Activated naive CD4-positive, alpha-beta T cell treated with anti-CD3 and anti-CD28 coated beads, Interleukin-2, amount 50 U/mL, for 72 hours (primary cell): ENCODE measurements around the gene ERVFRD-1. TPM values are rescaled to one million over a fixed set of nuclear protein-coding genes. Genes with fewer than 3 reads are reported as not detected.

Source experiments
- ATAC-seq, 2 donors: fragments of 150-1000 bp; cut with Tn5 transposase; 2 replicates each; pipeline ENCODE4 v1.10.0; 2021; ENCODE audit warnings: mild to moderate bottlenecking in 2 of 2, moderate library complexity in 2 of 2
- DNase-seq, 2 donors: peaks; one replicate each; pipeline ENCODE4 v3.0.0; 2021 to 2022; ENCODE audit warnings: low spot score in 2 of 2
- H3K27ac Mint-ChIP-seq, 2 donors: one replicate each; pipeline ENCODE4 v1.8.0; 2022; ENCODE audit warnings: mild to moderate bottlenecking in 2 of 2, mixed read lengths in 2 of 2
- H3K36me3 Mint-ChIP-seq, 2 donors: one replicate each; pipeline ENCODE4 v1.8.0; 2022; ENCODE audit warnings: mixed read lengths in 2 of 2
- H3K9me3 Mint-ChIP-seq, 2 donors: one replicate each; pipeline ENCODE4 v1.8.0; 2022; ENCODE audit warnings: mixed read lengths in 2 of 2
- total RNA-seq, 2 donors: library from RNA; stranded (reverse); gene quantifications; one replicate each; pipeline ENCODE4 v1.2.3, GENCODE V29; 2022

Gene ERVFRD-1
- total RNA-seq, 2 donors from 2014 or later: not detected

GRCh38 chr6:11078266-11078665, 33.3 kb downstream of the ERVFRD-1 start:
- ATAC-seq: no peak
- H3K27ac Mint-ChIP-seq: no peak overlapping the region
- no peak for DNase-seq
- no peaks in the 10 kb centered on the region for H3K36me3 Mint-ChIP-seq
- no peaks in the 10 kb centered on the region for H3K9me3 Mint-ChIP-seq

GRCh38 chr6:11076540-11076939, 35.0 kb downstream of the ERVFRD-1 start:
- Mint-ChIP-seq H3K36me3 (no peaks in the 10 kb centered on the region), H3K27ac (no peak overlapping the region), H3K9me3 (no peaks in the 10 kb centered on the region)
- no peak for DNase-seq
- ATAC-seq: no peak

GRCh38 chr6:11072101-11072500, 39.4 kb downstream of the ERVFRD-1 start:
- Mint-ChIP-seq H3K36me3 (no peaks in the 10 kb centered on the region), H3K9me3 (no peaks in the 10 kb centered on the region), H3K27ac (no peak overlapping the region)
- no peak for DNase-seq
- ATAC-seq: no peak

- ATAC-seq: no peak
- Mint-ChIP-seq H3K9me3 (no peaks in the 10 kb centered on the region), H3K27ac (no peak overlapping the region), H3K36me3 (no peaks in the 10 kb centered on the region)
- no peak for DNase-seq
These were observed 41.8 kb downstream of the ERVFRD-1 start for GRCh38 chr6:11069760-11070159.

GRCh38 chr6:11067348-11067747, 44.2 kb downstream of the ERVFRD-1 start:
- Mint-ChIP-seq H3K27ac (no peak overlapping the region), H3K36me3 (no peaks in the 10 kb centered on the region), H3K9me3 (no peaks in the 10 kb centered on the region)
- no peak for DNase-seq
- no peak for ATAC-seq

- no peak for DNase-seq
- ATAC-seq: no peak
- H3K9me3 Mint-ChIP-seq: no peaks in the 10 kb centered on the region
- no peaks in the 10 kb centered on the region for H3K36me3 Mint-ChIP-seq
- no peak overlapping the region for H3K27ac Mint-ChIP-seq
These were observed 44.8 kb downstream of the ERVFRD-1 start for GRCh38 chr6:11066505-11067347.

GRCh38 chr6:11065436-11066202, 45.9 kb downstream of the ERVFRD-1 start:
- no peaks in the 10 kb centered on the region for H3K9me3 Mint-ChIP-seq
- H3K36me3 Mint-ChIP-seq: no peaks in the 10 kb centered on the region
- no peak overlapping the region for H3K27ac Mint-ChIP-seq
- ATAC-seq: no peak
- DNase-seq: no peak

GRCh38 chr6:11064836-11065235, 46.7 kb downstream of the ERVFRD-1 start:
- H3K36me3 Mint-ChIP-seq: no peaks in the 10 kb centered on the region
- no peaks in the 10 kb centered on the region for H3K9me3 Mint-ChIP-seq
- no peak for ATAC-seq
- no peak for DNase-seq
- H3K27ac Mint-ChIP-seq: no peak overlapping the region

- ATAC-seq (no peak), DNase-seq (no peak)
- Mint-ChIP-seq H3K36me3 (no peaks in the 10 kb centered on the region), H3K27ac (no peak overlapping the region), H3K9me3 (no peaks in the 10 kb centered on the region)
These were observed 48.8 kb downstream of the ERVFRD-1 start for GRCh38 chr6:11062715-11063114.

- no peaks in the 10 kb centered on the region for H3K36me3 Mint-ChIP-seq
- no peaks in the 10 kb centered on the region for H3K9me3 Mint-ChIP-seq
- no peak for DNase-seq
- no peak overlapping the region for H3K27ac Mint-ChIP-seq
- ATAC-seq: no peak
These were observed 49.4 kb downstream of the ERVFRD-1 start for GRCh38 chr6:11062083-11062482.

- ATAC-seq: no peak
- Mint-ChIP-seq H3K36me3 (no peaks in the 10 kb centered on the region), H3K9me3 (no peaks in the 10 kb centered on the region)
These were observed 53.1 kb downstream of the ERVFRD-1 start for GRCh38 chr6:11058406-11058805.

GRCh38 chr6:11056871-11057270, 54.7 kb downstream of the ERVFRD-1 start:
- no peaks in the 10 kb centered on the region for H3K9me3 Mint-ChIP-seq
- no peak for ATAC-seq
- H3K36me3 Mint-ChIP-seq: no peaks in the 10 kb centered on the region
- DNase-seq: no peak
- H3K27ac Mint-ChIP-seq: no peak overlapping the region

More at GRCh38 chr6:11058406-11058805, 53.1 kb downstream of the ERVFRD-1 start:
- H3K27ac Mint-ChIP-seq: no peak overlapping the region
- DNase-seq: no peak

- Mint-ChIP-seq H3K9me3 (no peaks in the 10 kb centered on the region), H3K36me3 (no peaks in the 10 kb centered on the region), H3K27ac (no peak overlapping the region)
- no peak for DNase-seq
- ATAC-seq: no peak
These were observed 56.3 kb downstream of the ERVFRD-1 start for GRCh38 chr6:11055127-11055627.

- Mint-ChIP-seq H3K9me3 (no peaks in the 10 kb centered on the region), H3K36me3 (no peaks in the 10 kb centered on the region), H3K27ac (no peak overlapping the region)
- DNase-seq: no peak
- no peak for ATAC-seq
These were observed 56.8 kb downstream of the ERVFRD-1 start for GRCh38 chr6:11054722-11055121.

GRCh38 chr6:11053307-11053706, 58.2 kb downstream of the ERVFRD-1 start:
- H3K27ac Mint-ChIP-seq: no peak overlapping the region
- ATAC-seq: no peak
- DNase-seq: no peak
- no peaks in the 10 kb centered on the region for H3K36me3 Mint-ChIP-seq
- H3K9me3 Mint-ChIP-seq: no peaks in the 10 kb centered on the region
